Activated T-cell treated with anti-CD3 and anti-CD28 coated beads, Interleukin-2, amount 50 U/mL, for 1 hour (primary cell): ENCODE data around the gene STPG3.

Experiments
- DNase-seq: peaks from one replicate; pipeline ENCODE4 v3.0.0-alpha.2; 2020

Gene STPG3

GRCh38 chr9:137268538-137269201 lies 17.6 kb downstream of the STPG3 start:
- no peak for DNase-seq

- DNase-seq: no peak
These were observed 18.2 kb downstream of the STPG3 start for GRCh38 chr9:137269231-137269772.

- DNase-seq: peak; percentile 51
These were observed 20.0 kb downstream of the STPG3 start for GRCh38 chr9:137270929-137271695.

- no peak for DNase-seq
These were observed 20.6 kb downstream of the STPG3 start for GRCh38 chr9:137271696-137272076.

GRCh38 chr9:137272241-137273094 lies 21.4 kb downstream of the STPG3 start:
- DNase-seq: no peak

- no peak for DNase-seq
These were observed 22.0 kb downstream of the STPG3 start for GRCh38 chr9:137273095-137273490.

GRCh38 chr9:137273611-137274320 lies 22.7 kb downstream of the STPG3 start:
- DNase-seq: no peak

- DNase-seq: no peak
These were observed 24.1 kb downstream of the STPG3 start for GRCh38 chr9:137275203-137275587.

- no peak for DNase-seq
These were observed 24.7 kb downstream of the STPG3 start for GRCh38 chr9:137275588-137276472.

- no peak for DNase-seq
These were observed 25.6 kb downstream of the STPG3 start for GRCh38 chr9:137276473-137277328.

GRCh38 chr9:137277329-137278041 lies 26.4 kb downstream of the STPG3 start, which contains the start of gene TOR4A:
Gene TOR4A, plus strand, starts transcription at chr9:137277726. Its CDS starts 964 bp downstream, at chr9:137278690.
- no peak for DNase-seq

- DNase-seq: no peak
These were observed 27.1 kb downstream of the STPG3 start for GRCh38 chr9:137278061-137278701.

GRCh38 chr9:137278721-137279711 lies 27.9 kb downstream of the STPG3 start:
- no peak for DNase-seq

GRCh38 chr9:137279741-137280473 lies 28.8 kb downstream of the STPG3 start:
- no peak for DNase-seq

- DNase-seq: no peak
These were observed 29.6 kb downstream of the STPG3 start for GRCh38 chr9:137280474-137281344.
